HepG2 (cell line): ENCODE measurements around the gene DGUOK. TPM values are rescaled to one million over a fixed set of nuclear protein-coding genes. Genes with fewer than 3 reads are reported as not detected.

Experiments
- ATAC-seq: fragments of 200-7000 bp; cut with Tn5 transposase; 3 replicates; pipeline ENCODE4 v1.9.1; 2020; ENCODE audit warnings: mild to moderate bottlenecking, moderate library complexity
- BruUV-seq: library from RNA; stranded (reverse); fragments of 400-500 nt; replicated peaks from 2 replicates; lab custom pipeline; 2021; lab: Mats Ljungman, UMichigan
- CTCF ChIA-PET: fragments of 300-600 bp; formaldehyde crosslinking; extraction: SDS; loops from one replicate; lab custom pipeline; 2021; ENCODE audit warnings: low total read pairs, inconsistent platforms, low intra/inter-chr PET ratio; lab: Yijun Ruan, JAX
- POLR2A ChIA-PET: fragments of 350-600 bp; sonication (Branson Sonifier 250); formaldehyde crosslinking; loops from one replicate; lab custom pipeline; 2020; ENCODE audit warnings: antibody characterized with exemption, inconsistent platforms; lab: Yijun Ruan, JAX
- DNase-seq: peaks from one replicate; pipeline ENCODE4 v3.0.0-alpha.2; 2015; ENCODE audit warnings: low spot score
- FAIRE-seq: peaks from 3 replicates; lab custom pipeline; 2011; peaks lifted over from hg19 to GRCh38; lab: Jason Lieb, UNC
- H2AFZ ChIP-seq: one replicate; pipeline ENCODE4 v1.6.1; 2011; ENCODE audit warnings: low read length, inconsistent platforms
- H3K27ac ChIP-seq: fragments of 300-600 bp; 3 replicates; pipeline ENCODE4 v1.8.0; 2011; ENCODE audit warnings: mixed run types, mild to moderate bottlenecking, mixed read lengths, low read length, inconsistent platforms; ENCODE audit not compliant: insufficient read depth; ENCODE audit errors: extremely low read length
- H3K27me3 ChIP-seq, 2 experiments: fragments of 200-600 bp in 1 of 2; 2 replicates in 1 of 2; 3 replicates in 1 of 2; pipeline versions ENCODE4 v1.6.0 to v1.8.0; 2011; ENCODE audit warnings: low read length in 2 of 2, mild to moderate bottlenecking in 2 of 2, moderate library complexity in 2 of 2, inconsistent platforms in 1 of 2; ENCODE audit not compliant: insufficient read depth in 2 of 2, control insufficient read depth in 1 of 2
- H3K36me3 ChIP-seq, 2 experiments: fragments of 200-600 bp in 1 of 2; replicated peaks in 1 of 2; 2 replicates in 1 of 2; 3 replicates in 1 of 2; pipeline versions ENCODE4 v1.5.1 to v1.8.0; 2011; ENCODE audit warnings: low read length in 2 of 2, inconsistent platforms in 1 of 2; ENCODE audit not compliant: insufficient read depth in 2 of 2, control insufficient read depth in 1 of 2
- H3K4me1 ChIP-seq: 2 replicates; pipeline ENCODE4 v1.5.1; 2012; ENCODE audit warnings: low read length, inconsistent platforms; ENCODE audit not compliant: insufficient read depth
- H3K4me2 ChIP-seq: 2 replicates; pipeline ENCODE4 v1.6.0; 2011; ENCODE audit warnings: low read depth, low read length, inconsistent platforms
- H3K4me3 ChIP-seq, 3 experiments: fragments of 200-600 bp in 1 of 3; sonication (generic), shearing (Covaris generic) in 1 of 3; replicated peaks in 1 of 3; 2 replicates each; pipeline ENCODE4 v1.5.1; 2011 to 2016; ENCODE audit warnings: low read length in 3 of 3, inconsistent platforms in 2 of 3, low read depth in 2 of 3, mild to moderate bottlenecking in 2 of 3, control low read depth in 1 of 3, mixed read lengths in 1 of 3; ENCODE audit not compliant: insufficient read depth in 1 of 3
- H3K79me2 ChIP-seq: one replicate; pipeline ENCODE4 v1.6.1; 2011; ENCODE audit warnings: low read length, inconsistent platforms; ENCODE audit not compliant: insufficient read depth
- H3K9ac ChIP-seq: 2 replicates; pipeline ENCODE4 v1.6.0; 2011; ENCODE audit warnings: mild to moderate bottlenecking, low read depth, low read length, inconsistent platforms; ENCODE audit not compliant: insufficient read depth
- H3K9me3 ChIP-seq: 2 replicates; pipeline ENCODE4 v1.5.1; 2012; ENCODE audit warnings: mild to moderate bottlenecking, low read length
- H4K20me1 ChIP-seq: 2 replicates; pipeline ENCODE4 v1.6.0; 2011; ENCODE audit warnings: inconsistent platforms, mild to moderate bottlenecking, low read length, moderate library complexity; ENCODE audit not compliant: insufficient read depth
- GATAD1 ChIP-seq: IDR thresholded peaks from 2 replicates; pipeline ENCODE4 v1.6.1; 2016; ENCODE audit warnings: missing genetic modification reagents, missing compliant biosample characterization
- MXD1 ChIP-seq: sonication (generic); formaldehyde crosslinking; IDR thresholded peaks from 2 replicates; pipeline ENCODE4 v1.4.0; 2020; ENCODE audit warnings: mild to moderate bottlenecking, missing genetic modification reagents
- PITX1 ChIP-seq: sonication (generic); formaldehyde crosslinking; IDR thresholded peaks from 2 replicates; pipeline ENCODE4 v1.5.1; 2020; ENCODE audit warnings: mild to moderate bottlenecking, missing genetic modification reagents
- POLR2A ChIP-seq, 2 experiments: IDR thresholded peaks; 2 replicates each; pipeline ENCODE4 v1.6.1; 2011; ENCODE audit warnings: low read depth in 2 of 2, low read length in 2 of 2, mild to moderate bottlenecking in 1 of 2, moderate library complexity in 1 of 2; ENCODE audit not compliant: insufficient read depth in 1 of 2
- TCF12 ChIP-seq, 2 experiments: fragments of 450-650 bp in 1 of 2; sonication (generic) in 1 of 2; formaldehyde crosslinking in 1 of 2; IDR thresholded peaks; 2 replicates each; pipeline versions ENCODE4 v1.6.1 to v1.8.0; 2017 to 2022; ENCODE audit warnings: antibody characterized with exemption in 1 of 2, mild to moderate bottlenecking in 1 of 2, missing genetic modification reagents in 1 of 2, moderate library complexity in 1 of 2
- TOE1 ChIP-seq: sonication (generic); formaldehyde crosslinking; IDR thresholded peaks from 2 replicates; pipeline ENCODE4 v1.4.0; 2020; ENCODE audit warnings: mild to moderate bottlenecking, missing genetic modification reagents
- XRCC5 ChIP-seq: fragments of 200-400 bp; formaldehyde crosslinking; optimal IDR thresholded peaks from 2 replicates; pipeline ENCODE3; 2017; ENCODE audit warnings: mild to moderate bottlenecking, low read length
- ZBTB44 ChIP-seq: sonication (generic); formaldehyde crosslinking; IDR thresholded peaks from 2 replicates; pipeline ENCODE4 v1.4.0; 2020; ENCODE audit warnings: missing genetic modification reagents
- ZNF24 ChIP-seq: fragments of 450-650 bp; IDR thresholded peaks from 2 replicates; pipeline ENCODE4 v1.6.1; 2017; ENCODE audit warnings: antibody characterized with exemption, mild to moderate bottlenecking
- ZNF468 ChIP-seq: sonication (generic); formaldehyde crosslinking; IDR thresholded peaks from 2 replicates; pipeline ENCODE4 v1.8.0; 2022; ENCODE audit warnings: mild to moderate bottlenecking, moderate library complexity, missing genetic modification reagents
- ZNF546 ChIP-seq: sonication (generic); formaldehyde crosslinking; conservative IDR thresholded peaks from 2 replicates; pipeline ENCODE4 v1.8.1; 2023; ENCODE audit warnings: mild to moderate bottlenecking, missing genetic modification reagents
- ZNF614 ChIP-seq: IDR thresholded peaks from 2 replicates; pipeline ENCODE4 v1.6.1; 2018; ENCODE audit warnings: missing biosample characterization, missing genetic modification reagents, inconsistent platforms, borderline replicate concordance
- ZNF761 ChIP-seq: sonication (generic); formaldehyde crosslinking; conservative IDR thresholded peaks from 2 replicates; pipeline ENCODE4 v1.4.0; 2020; ENCODE audit warnings: mild to moderate bottlenecking, missing genetic modification reagents
- ZNF775 ChIP-seq: sonication (generic); formaldehyde crosslinking; IDR thresholded peaks from 2 replicates; pipeline ENCODE4 v1.4.0; 2020; ENCODE audit warnings: missing genetic modification reagents, mild to moderate bottlenecking, moderate library complexity, borderline replicate concordance
- WGBS: methylation state at CpG from one replicate; pipeline ENCODE4 v1.1.6; 2017; ENCODE audit warnings: low lambda C conversion rate; 5-methylcytosine and 5-hydroxymethylcytosine counted together
- in situ Hi-C: cut with HindIII; loops from 2 replicates; pipeline ENCODE4 v1.10.0; 2017; ENCODE audit warnings: low pct_unique_long_range_greater_than_20kb; ENCODE audit not compliant: extremely low pct_ligation_motif_present
- intact Hi-C: fragments of 100-400 bp; cut with micrococcal nuclease; formaldehyde crosslinking; loops from one replicate; pipeline ENCODE4 v1.10.0; 2022; ENCODE audit not compliant: unreplicated experiment
- polyA plus RNA-seq, 8 experiments: library from polyadenylated mRNA; depleted of rRNA in 3 of 8; stranded (reverse) in 7 of 8; unstranded in 1 of 8; fragments of >200 nt; fragmentation: Illumina TruSeq in 4 of 8; extraction: Trizol in 4 of 8; gene quantifications; 2 replicates each; pipeline versions ENCODE4 v1.2.1 to v1.2.3, GENCODE V29; 2011 to 2016; ENCODE audit warnings: low read depth in 4 of 8, missing spikeins in 1 of 8, mixed read lengths in 1 of 8; ENCODE audit not compliant: insufficient read depth in 1 of 8
- total RNA-seq, 5 experiments: library from RNA; depleted of rRNA; stranded (reverse); fragments of >200 nt; fragmentation: Illumina TruSeq; extraction: Trizol; gene quantifications; 2 replicates each; pipeline ENCODE4 v1.2.3, GENCODE V29; 2016; ENCODE audit warnings: low read depth in 1 of 5
- TF ChIP-seq, protein P1 (sequence below): sonication (generic); formaldehyde crosslinking; conservative IDR thresholded peaks from 2 replicates; pipeline ENCODE4 v1.8.0; 2022; ENCODE audit warnings: low read depth, missing genetic modification reagents
- TF ChIP-seq, protein P2 (sequence below): IDR thresholded peaks from 2 replicates; pipeline ENCODE4 v1.6.1; 2016; ENCODE audit warnings: mild to moderate bottlenecking, missing biosample characterization, missing genetic modification reagents
- TF ChIP-seq, protein P3 (sequence below): IDR thresholded peaks from 2 replicates; pipeline ENCODE4 v1.6.1; 2018; ENCODE audit warnings: missing genetic modification reagents, mild to moderate bottlenecking, missing compliant biosample characterization

DGUOK gene
- total and polyA plus RNA-seq, 2 of the 13 experiments (the other 11 are each of a cell fraction or from before 2014, with no cell fraction given): 105 to 137 TPM

DNA sequence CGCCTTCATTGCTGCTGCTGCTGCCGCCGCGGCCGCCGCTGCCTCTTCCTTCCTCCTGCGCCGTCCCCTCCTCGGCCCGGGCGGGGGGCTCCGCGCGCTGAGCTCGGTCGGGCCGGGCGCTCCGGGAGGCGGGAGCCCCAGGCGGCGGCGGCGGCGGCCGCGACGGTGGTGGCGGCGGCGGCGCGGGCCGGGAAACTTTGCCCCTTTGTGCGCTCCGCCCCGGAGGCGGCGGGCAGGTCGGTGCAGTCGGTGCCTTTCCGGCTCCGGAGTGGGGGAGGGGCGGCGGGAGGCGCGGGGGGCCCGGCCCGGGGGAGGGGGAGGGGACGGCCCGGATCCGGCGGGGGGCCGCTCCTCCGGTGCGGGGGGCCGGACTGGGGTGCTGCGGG lies 58.2 kb downstream of the DGUOK start (continued):
- peak in 1 of 2 experiments; percentile 64; a peak in 2 of 4 replicates for TF ChIP-seq POLR2A (IDR thresholded peaks at IDR 0.05; ENCODE audit: insufficient read depth in 1 of 2, low read depth in 2 of 2, low read length in 2 of 2)
- no peak for TF ChIP-seq TOE1 (CRISPR knock-in tag)
- no peak for TF ChIP-seq ZNF614
- TF ChIP-seq, protein P1, sequence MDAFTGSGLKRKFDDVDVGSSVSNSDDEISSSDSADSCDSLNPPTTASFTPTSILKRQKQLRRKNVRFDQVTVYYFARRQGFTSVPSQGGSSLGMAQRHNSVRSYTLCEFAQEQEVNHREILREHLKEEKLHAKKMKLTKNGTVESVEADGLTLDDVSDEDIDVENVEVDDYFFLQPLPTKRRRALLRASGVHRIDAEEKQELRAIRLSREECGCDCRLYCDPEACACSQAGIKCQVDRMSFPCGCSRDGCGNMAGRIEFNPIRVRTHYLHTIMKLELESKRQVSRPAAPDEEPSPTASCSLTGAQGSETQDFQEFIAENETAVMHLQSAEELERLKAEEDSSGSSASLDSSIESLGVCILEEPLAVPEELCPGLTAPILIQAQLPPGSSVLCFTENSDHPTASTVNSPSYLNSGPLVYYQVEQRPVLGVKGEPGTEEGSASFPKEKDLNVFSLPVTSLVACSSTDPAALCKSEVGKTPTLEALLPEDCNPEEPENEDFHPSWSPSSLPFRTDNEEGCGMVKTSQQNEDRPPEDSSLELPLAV (CRISPR knock-in tag): peak; percentile 61; the same call in 1 of the 2 replicates
- TF ChIP-seq TCF12 (IDR thresholded peaks at IDR 0.05): no peak
- TF ChIP-seq TCF12 (CRISPR knock-in tag; IDR thresholded peaks at IDR 0.05): no peak
- TF ChIP-seq ZNF775: no peak

DNA sequence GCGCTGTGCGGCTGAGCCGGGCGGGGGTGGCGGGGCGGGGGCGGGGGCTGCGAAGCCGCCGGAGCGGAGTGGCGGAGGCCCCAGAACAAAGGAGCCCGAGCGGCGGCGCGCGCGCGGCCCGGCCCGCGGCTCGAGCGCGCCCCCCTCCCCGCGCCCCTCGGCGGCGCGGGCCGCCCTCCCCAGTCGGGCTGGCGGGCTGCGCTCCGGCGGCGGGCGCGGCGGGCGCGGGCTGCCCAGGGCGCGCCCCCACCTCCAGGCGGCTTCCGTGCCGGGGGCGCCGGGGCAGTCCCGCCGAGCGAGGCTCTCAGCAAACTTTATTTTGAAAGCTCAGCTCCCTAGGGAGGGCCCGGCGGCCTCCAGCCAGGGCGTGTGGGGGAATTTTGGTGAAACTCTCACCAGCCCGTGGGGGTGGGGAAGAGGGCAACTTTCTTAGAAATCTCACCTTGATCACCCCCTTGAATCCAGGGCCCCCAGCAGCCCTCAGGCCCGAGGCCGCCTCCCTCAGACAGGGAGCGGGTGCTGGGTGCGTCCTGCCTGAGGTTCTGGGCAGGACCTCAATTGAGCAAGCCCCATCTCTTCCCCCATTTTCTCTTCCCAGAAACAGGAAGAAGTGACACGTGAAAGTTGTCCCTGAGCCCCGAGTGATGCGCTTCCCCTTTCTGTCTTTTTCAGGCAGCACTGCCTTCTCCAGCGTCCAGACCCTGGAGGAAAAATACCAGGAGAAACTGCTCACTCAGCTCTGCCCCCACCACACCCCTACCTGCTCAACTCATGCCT lies 58.8 kb downstream of the DGUOK start:
- Histone ChIP-seq H3K79me2 (peaks cover 49% of the 10 kb centered on the region), H3K4me2 (peak overlapping the region; percentile 96), H3K9ac (peak overlapping the region; percentile 79), H2AFZ (no peak overlapping the region), H3K36me3 (peaks cover 4 to 19% of the 10 kb centered on the region in 2 experiments; a peak in 4 of 5 replicates), H3K27me3 (peaks cover 0 to 20% of the 10 kb centered on the region in 2 experiments; a peak in 1 of 5 replicates), H3K4me1 (peaks cover 85% of the 10 kb centered on the region), H3K9me3 (no peaks in the 10 kb centered on the region), H3K4me3 (peak overlapping the region; percentile 67 to 80 (median 76)), H4K20me1 (peaks cover 7% of the 10 kb centered on the region; the same call in 1 of the 2 replicates), H3K27ac (peak overlapping the region; percentile 75)
- no peak for FAIRE-seq
- ChIA-PET CTCF (no interaction called here), POLR2A (interaction anchor here (1.5 kb wide), 1 partner anchor 157 kb away, joined by 6 read pairs; the partner anchor contains the start of gene STAMBP)
- in situ Hi-C loops (no loop called here), intact Hi-C loops (no loop called here)
- 6% methylated on average over 18 of the region's 66 CpGs for WGBS
- no TSS peak for BruUV-seq
- no peak; the same call in 2 of the 3 replicates for ATAC-seq
- peak; percentile 31 for DNase-seq
- TF ChIP-seq ZBTB44 (CRISPR knock-in tag): 0 out of 2 replicates have a peak, but pooled peaks have one; percentile 61
- TF ChIP-seq MXD1 (CRISPR knock-in tag): 0 out of 2 replicates have a peak, but pooled peaks have one; percentile 46
- TF ChIP-seq, protein P2, sequence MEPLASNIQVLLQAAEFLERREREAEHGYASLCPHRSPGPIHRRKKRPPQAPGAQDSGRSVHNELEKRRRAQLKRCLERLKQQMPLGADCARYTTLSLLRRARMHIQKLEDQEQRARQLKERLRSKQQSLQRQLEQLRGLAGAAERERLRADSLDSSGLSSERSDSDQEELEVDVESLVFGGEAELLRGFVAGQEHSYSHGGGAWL: no peak
- TF ChIP-seq ZNF546 (CRISPR knock-in tag): 0 out of 2 replicates have a peak, but pooled peaks have one; percentile 55
- TF ChIP-seq, protein P3, sequence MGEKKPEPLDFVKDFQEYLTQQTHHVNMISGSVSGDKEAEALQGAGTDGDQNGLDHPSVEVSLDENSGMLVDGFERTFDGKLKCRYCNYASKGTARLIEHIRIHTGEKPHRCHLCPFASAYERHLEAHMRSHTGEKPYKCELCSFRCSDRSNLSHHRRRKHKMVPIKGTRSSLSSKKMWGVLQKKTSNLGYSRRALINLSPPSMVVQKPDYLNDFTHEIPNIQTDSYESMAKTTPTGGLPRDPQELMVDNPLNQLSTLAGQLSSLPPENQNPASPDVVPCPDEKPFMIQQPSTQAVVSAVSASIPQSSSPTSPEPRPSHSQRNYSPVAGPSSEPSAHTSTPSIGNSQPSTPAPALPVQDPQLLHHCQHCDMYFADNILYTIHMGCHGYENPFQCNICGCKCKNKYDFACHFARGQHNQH (CRISPR knock-in tag): 0 out of 2 replicates have a peak, but pooled peaks have one; percentile 43
- peak; percentile 9 for TF ChIP-seq XRCC5
- 0 out of 2 replicates have a peak, but pooled peaks have one; percentile 29 for TF ChIP-seq GATAD1 (CRISPR knock-in tag)
- TF ChIP-seq ZNF761: no peak
- peak; percentile 87; the same call in 1 of the 2 replicates for TF ChIP-seq ZNF468 (CRISPR knock-in tag)
- no peak for TF ChIP-seq ZNF24
- 0 out of 2 replicates have a peak, but pooled peaks have one; percentile 27 for TF ChIP-seq PITX1 (CRISPR knock-in tag)
